GM12872 (cell line): ENCODE measurements around the gene ADGRL3.

Experiments
- TF ChIP-seq, protein P1 (sequence below): IDR thresholded peaks from 3 replicates; pipeline ENCODE4 v1.5.1; 2011; ENCODE audit warnings: low read depth, mild to moderate bottlenecking, low read length, moderate library complexity; ENCODE audit not compliant: insufficient read depth

ADGRL3 gene

DNA sequence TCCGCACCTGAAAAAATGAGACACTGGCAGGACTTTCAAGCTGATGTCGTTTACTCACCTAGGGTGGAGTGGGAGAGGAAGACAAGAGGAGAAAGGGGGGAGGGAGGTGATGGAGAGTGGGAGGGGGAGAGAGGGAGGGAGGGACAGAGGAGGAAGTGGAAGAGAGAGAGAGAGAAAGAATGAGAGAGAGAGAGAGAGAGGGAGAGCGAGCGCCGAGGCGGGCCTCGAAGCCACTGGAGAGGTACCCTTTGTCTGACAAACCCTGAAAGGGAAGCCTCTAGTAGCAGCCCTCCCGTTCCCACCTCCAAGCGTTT is 296 bp upstream of the ADGRL3 start:
- TF ChIP-seq, protein P1, sequence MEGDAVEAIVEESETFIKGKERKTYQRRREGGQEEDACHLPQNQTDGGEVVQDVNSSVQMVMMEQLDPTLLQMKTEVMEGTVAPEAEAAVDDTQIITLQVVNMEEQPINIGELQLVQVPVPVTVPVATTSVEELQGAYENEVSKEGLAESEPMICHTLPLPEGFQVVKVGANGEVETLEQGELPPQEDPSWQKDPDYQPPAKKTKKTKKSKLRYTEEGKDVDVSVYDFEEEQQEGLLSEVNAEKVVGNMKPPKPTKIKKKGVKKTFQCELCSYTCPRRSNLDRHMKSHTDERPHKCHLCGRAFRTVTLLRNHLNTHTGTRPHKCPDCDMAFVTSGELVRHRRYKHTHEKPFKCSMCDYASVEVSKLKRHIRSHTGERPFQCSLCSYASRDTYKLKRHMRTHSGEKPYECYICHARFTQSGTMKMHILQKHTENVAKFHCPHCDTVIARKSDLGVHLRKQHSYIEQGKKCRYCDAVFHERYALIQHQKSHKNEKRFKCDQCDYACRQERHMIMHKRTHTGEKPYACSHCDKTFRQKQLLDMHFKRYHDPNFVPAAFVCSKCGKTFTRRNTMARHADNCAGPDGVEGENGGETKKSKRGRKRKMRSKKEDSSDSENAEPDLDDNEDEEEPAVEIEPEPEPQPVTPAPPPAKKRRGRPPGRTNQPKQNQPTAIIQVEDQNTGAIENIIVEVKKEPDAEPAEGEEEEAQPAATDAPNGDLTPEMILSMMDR = no peak

DNA sequence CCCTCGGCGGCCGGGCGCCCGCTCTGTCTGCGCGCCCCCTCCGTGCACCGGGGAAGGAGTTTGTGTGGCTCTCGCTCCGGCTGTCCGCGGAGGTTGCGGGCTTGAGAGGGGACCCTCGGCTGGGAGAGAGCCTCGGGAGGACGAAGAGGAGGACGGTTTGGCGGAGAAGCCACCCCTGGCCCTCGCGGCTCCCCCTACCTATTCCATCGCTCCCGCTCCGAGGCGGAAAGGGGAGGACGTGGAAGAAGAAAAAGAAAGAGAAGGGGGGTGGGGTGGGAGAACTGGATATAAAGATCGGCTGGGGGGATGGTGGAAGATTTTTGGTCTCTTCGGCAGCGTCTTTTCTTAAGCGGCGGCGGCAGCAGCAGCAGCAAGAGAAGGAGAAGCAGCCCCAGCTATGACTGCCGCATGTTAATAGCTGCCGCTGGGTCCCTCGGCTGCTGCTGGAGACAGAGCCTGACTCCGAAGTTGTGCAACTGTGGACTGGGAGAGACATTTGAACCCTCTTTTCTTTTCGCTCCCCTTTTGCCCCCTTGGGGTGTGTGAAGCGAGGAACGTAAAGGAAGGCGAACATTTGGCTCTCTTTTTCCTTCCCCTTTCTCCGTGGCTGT is 895 bp downstream of the ADGRL3 start:
- TF ChIP-seq, protein P1 = no peak

DNA sequence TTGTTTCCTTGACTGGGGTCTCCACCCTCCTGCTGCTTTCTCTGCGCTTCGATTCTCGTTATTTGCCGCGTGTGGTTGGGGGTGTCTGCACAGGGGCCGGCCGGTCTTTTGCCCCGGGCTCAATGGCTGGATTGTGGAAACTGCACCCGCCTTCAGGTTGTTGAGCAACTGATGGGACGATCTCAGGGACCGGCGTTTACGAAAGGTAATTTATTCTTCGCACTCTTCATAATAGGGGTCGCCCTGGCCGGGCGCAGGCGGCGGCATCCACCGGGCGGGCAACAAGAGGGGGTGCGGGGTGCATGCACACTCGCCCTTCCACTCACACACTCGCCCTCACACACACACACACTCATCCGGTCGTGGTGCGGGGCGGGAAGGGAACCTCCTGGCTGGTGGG is 1.4 kb downstream of the ADGRL3 start:
- TF ChIP-seq, protein P1 = no peak

DNA sequence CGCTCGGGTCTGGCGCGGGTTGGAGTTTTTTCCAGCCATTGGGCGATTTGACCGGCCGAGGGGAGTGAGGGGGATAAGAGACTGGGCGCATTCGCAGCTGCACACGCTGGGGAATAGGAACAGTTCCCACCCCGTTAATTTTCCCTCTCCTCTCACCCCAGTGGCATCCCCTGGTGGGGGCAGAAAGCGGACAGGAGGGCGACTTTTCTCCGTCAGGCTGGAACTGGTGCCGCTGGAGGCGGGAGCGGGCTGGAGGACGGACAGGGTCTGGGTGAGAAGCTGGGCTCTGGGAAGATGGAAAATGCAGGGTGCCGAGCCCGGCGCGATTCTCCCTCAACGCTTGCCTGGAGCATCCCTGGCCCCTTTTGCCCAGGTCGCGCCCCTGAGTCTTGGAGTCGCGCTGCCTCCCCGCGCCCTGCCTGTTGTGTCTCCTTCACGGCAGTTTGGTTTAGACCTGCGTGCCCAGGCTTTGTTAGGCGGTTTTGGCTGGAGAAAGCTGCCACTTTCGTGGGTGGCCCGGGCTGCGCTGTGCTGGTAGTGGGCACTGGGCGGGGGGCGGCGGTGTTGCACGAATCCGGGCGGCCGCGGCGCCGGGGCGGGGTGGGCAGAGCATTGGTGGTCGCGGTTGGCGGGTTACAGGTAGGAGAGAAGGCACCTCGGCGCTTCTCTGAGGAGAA is 2.0 kb downstream of the ADGRL3 start:
- TF ChIP-seq, protein P1 = no peak

DNA sequence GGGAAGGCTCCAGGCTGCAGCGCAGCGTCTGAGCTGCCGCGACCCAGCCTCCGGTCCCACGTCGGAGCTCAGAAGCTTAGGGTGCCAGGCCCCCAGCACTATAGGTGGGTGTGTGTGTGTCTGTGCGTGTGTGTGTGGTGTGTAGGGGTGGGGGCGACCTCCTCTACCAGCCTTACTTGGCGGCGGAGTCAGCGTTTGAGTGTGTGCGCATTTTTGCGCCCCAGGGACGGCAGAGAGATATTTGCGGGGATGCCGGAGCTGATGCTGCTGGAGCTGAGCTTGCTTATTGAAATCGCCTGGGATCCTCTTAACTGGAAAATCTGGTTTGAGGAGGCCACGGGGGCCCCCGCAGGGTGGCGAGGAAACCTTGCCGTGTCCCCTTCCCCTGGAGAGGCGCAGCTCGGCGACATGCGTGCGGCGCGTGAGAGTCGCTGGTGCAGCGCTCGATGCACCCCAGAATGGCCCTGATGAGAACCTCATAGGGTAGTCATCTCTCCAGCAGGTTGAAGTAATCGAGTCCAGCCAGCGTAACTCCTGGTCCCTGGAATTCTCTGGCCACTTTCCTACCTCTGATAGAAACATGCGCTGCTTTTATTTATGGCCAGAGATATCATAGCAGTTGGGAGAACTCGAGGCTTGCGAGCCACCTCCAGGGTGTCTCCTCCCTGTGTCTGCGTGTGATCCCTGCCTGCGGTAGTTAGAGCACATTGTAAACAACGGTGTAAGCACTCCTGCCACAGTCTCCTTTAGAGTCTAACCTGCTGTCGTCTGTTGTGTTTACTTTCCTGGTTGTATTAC is 2.7 kb downstream of the ADGRL3 start:
- TF ChIP-seq, protein P1 = no peak

DNA sequence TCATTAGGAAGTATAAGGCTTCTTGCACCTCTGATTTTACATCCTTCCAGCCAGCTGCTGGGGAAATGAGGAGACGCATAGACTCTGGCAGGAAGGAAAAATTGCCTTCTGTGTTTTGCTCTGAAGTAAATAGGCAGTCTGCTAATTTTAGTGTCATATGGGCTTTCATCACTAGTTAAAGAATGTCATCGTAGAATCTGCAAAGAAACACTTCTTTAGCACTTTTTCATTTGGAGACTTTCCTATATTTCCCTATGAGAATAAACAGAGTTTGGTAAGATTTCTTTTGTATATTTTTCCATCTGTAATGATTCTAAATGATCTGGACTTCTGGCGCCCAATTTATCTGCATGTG is 3.3 kb downstream of the ADGRL3 start:
- TF ChIP-seq, protein P1 = no peak

DNA sequence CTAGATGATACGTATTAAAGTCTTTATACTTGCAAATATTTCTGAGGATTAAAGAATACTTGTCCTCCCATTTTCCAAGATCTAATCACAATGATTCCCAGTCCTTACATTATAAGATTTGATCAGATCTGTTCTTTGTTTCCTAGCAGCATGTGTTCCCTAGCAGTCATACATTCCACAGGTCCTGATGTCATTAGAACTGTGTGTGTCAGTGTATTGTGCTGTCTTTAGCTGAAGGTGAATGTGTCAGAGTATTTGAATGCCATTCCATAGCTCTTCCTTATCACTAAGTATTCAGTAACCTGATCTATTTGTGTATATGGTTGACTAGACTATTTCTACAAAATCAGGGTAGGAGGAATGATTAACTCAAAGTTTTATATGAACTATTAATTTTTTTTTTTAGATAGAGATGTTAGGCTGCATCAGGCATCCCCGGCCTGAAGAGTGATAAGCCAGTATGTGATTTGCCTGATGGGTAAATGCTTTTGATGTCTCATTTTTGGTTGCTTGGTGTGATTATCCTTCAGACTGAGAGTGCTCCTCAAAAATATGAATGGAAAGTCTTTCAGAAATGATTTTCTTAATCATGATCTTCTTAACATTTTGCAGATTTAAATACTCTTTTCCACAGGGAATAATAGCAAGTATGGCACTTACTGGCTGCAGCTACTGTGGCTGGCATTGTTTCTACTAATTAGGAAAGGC is 4.4 kb downstream of the ADGRL3 start:
- TF ChIP-seq, protein P1 = no peak
